Measurements from ENCODE around the gene CD244.

GRCh38 chr1:160910170-160910750, 47.6 kb upstream of the CD244 start:
- TF ChIP-seq CTCF (IDR thresholded peaks at IDR 0.05) (no peak), POLR2AphosphoS5 (IDR thresholded peaks at IDR 0.05) (no peak), POLR2A (IDR thresholded peaks at IDR 0.05) (no peak)
